Measurements from ENCODE around the gene DOCK11.

Gene DOCK11

GRCh38 chrX:118551426-118551825 lies 55.8 kb downstream of the DOCK11 start:
- Histone ChIP-seq H3K36me3 (ENCODE audit: control insufficient read depth in 1 of 2, insufficient read depth in 2 of 2, low read length in 2 of 2) (no peaks in the 10 kb centered on the region), H3K27ac (ENCODE audit: low read depth, low read length) (no peak overlapping the region), H3K4me1 (ENCODE audit: control insufficient read depth in 1 of 2, insufficient read depth in 2 of 2, low read length in 2 of 2) (no peaks in the 10 kb centered on the region), H3K4me3 (ENCODE audit: low read depth in 1 of 2, low read length in 2 of 2) (no peak overlapping the region), H3K9me3 (ENCODE audit: control insufficient read depth in 1 of 2, low read length in 2 of 2) (no peaks in the 10 kb centered on the region), H3K9ac (ENCODE audit: low read depth in 1 of 2, low read length in 2 of 2) (no peak overlapping the region), H3K27me3 (ENCODE audit: control insufficient read depth in 1 of 2, insufficient read depth in 2 of 2, low read length in 2 of 2) (no peaks in the 10 kb centered on the region)

- Histone ChIP-seq H3K4me3 (ENCODE audit: low read depth in 1 of 2, low read length in 2 of 2) (no peak overlapping the region), H3K27ac (ENCODE audit: low read depth, low read length) (no peak overlapping the region), H3K9ac (ENCODE audit: low read depth in 1 of 2, low read length in 2 of 2) (no peak overlapping the region), H3K9me3 (ENCODE audit: control insufficient read depth in 1 of 2, low read length in 2 of 2) (no peaks in the 10 kb centered on the region), H3K36me3 (ENCODE audit: control insufficient read depth in 1 of 2, insufficient read depth in 2 of 2, low read length in 2 of 2) (no peaks in the 10 kb centered on the region), H3K4me1 (ENCODE audit: control insufficient read depth in 1 of 2, insufficient read depth in 2 of 2, low read length in 2 of 2) (no peaks in the 10 kb centered on the region), H3K27me3 (ENCODE audit: control insufficient read depth in 1 of 2, insufficient read depth in 2 of 2, low read length in 2 of 2) (no peaks in the 10 kb centered on the region)
These were observed 56.7 kb downstream of the DOCK11 start for GRCh38 chrX:118552121-118552900.

- H3K27ac ChIP-seq (ENCODE audit: low read depth, low read length): no peak overlapping the region
- H3K4me3 ChIP-seq (ENCODE audit: low read depth in 1 of 2, low read length in 2 of 2): no peak overlapping the region
- no peak overlapping the region for H3K9ac ChIP-seq (ENCODE audit: low read depth in 1 of 2, low read length in 2 of 2)
- H3K27me3 ChIP-seq (ENCODE audit: control insufficient read depth in 1 of 2, insufficient read depth in 2 of 2, low read length in 2 of 2): no peaks in the 10 kb centered on the region
- no peaks in the 10 kb centered on the region for H3K36me3 ChIP-seq (ENCODE audit: control insufficient read depth in 1 of 2, insufficient read depth in 2 of 2, low read length in 2 of 2)
- H3K9me3 ChIP-seq (ENCODE audit: control insufficient read depth in 1 of 2, low read length in 2 of 2): no peaks in the 10 kb centered on the region
- H3K4me1 ChIP-seq (ENCODE audit: control insufficient read depth in 1 of 2, insufficient read depth in 2 of 2, low read length in 2 of 2): no peaks in the 10 kb centered on the region
These were observed 57.6 kb downstream of the DOCK11 start for GRCh38 chrX:118553042-118553710.

GRCh38 chrX:118554511-118554910 lies 58.9 kb downstream of the DOCK11 start:
- Histone ChIP-seq H3K36me3 (ENCODE audit: control insufficient read depth in 1 of 2, insufficient read depth in 2 of 2, low read length in 2 of 2) (no peaks in the 10 kb centered on the region), H3K27ac (ENCODE audit: low read depth, low read length) (no peak overlapping the region), H3K9me3 (ENCODE audit: control insufficient read depth in 1 of 2, low read length in 2 of 2) (no peaks in the 10 kb centered on the region), H3K4me1 (ENCODE audit: control insufficient read depth in 1 of 2, insufficient read depth in 2 of 2, low read length in 2 of 2) (no peaks in the 10 kb centered on the region), H3K4me3 (ENCODE audit: low read depth in 1 of 2, low read length in 2 of 2) (no peak overlapping the region), H3K27me3 (ENCODE audit: control insufficient read depth in 1 of 2, insufficient read depth in 2 of 2, low read length in 2 of 2) (no peaks in the 10 kb centered on the region), H3K9ac (ENCODE audit: low read depth in 1 of 2, low read length in 2 of 2) (no peak overlapping the region)

GRCh38 chrX:118558926-118559325 lies 63.3 kb downstream of the DOCK11 start:
- Histone ChIP-seq H3K27ac (ENCODE audit: low read depth, low read length) (no peak overlapping the region), H3K36me3 (ENCODE audit: control insufficient read depth in 1 of 2, insufficient read depth in 2 of 2, low read length in 2 of 2) (no peaks in the 10 kb centered on the region), H3K9me3 (ENCODE audit: control insufficient read depth in 1 of 2, low read length in 2 of 2) (no peaks in the 10 kb centered on the region), H3K4me1 (ENCODE audit: control insufficient read depth in 1 of 2, insufficient read depth in 2 of 2, low read length in 2 of 2) (no peaks in the 10 kb centered on the region), H3K4me3 (ENCODE audit: low read depth in 1 of 2, low read length in 2 of 2) (no peak overlapping the region), H3K27me3 (ENCODE audit: control insufficient read depth in 1 of 2, insufficient read depth in 2 of 2, low read length in 2 of 2) (no peaks in the 10 kb centered on the region), H3K9ac (ENCODE audit: low read depth in 1 of 2, low read length in 2 of 2) (no peak overlapping the region)

- H3K4me1 ChIP-seq (ENCODE audit: control insufficient read depth in 1 of 2, insufficient read depth in 2 of 2, low read length in 2 of 2): no peaks in the 10 kb centered on the region
- no peak overlapping the region for H3K27ac ChIP-seq (ENCODE audit: low read depth, low read length)
- H3K9me3 ChIP-seq (ENCODE audit: control insufficient read depth in 1 of 2, low read length in 2 of 2): no peaks in the 10 kb centered on the region
- no peaks in the 10 kb centered on the region for H3K27me3 ChIP-seq (ENCODE audit: control insufficient read depth in 1 of 2, insufficient read depth in 2 of 2, low read length in 2 of 2)
- H3K4me3 ChIP-seq (ENCODE audit: low read depth in 1 of 2, low read length in 2 of 2): no peak overlapping the region
- H3K36me3 ChIP-seq (ENCODE audit: control insufficient read depth in 1 of 2, insufficient read depth in 2 of 2, low read length in 2 of 2): no peaks in the 10 kb centered on the region
- no peak overlapping the region for H3K9ac ChIP-seq (ENCODE audit: low read depth in 1 of 2, low read length in 2 of 2)
These were observed 64.9 kb downstream of the DOCK11 start for GRCh38 chrX:118560489-118560888.

GRCh38 chrX:118562582-118563164 lies 67.1 kb downstream of the DOCK11 start:
- H3K27me3 ChIP-seq (ENCODE audit: control insufficient read depth in 1 of 2, insufficient read depth in 2 of 2, low read length in 2 of 2): no peaks in the 10 kb centered on the region
- no peaks in the 10 kb centered on the region for H3K36me3 ChIP-seq (ENCODE audit: control insufficient read depth in 1 of 2, insufficient read depth in 2 of 2, low read length in 2 of 2)

GRCh38 chrX:118564498-118564897 lies 68.9 kb downstream of the DOCK11 start:
- H3K4me1 ChIP-seq (ENCODE audit: control insufficient read depth in 1 of 2, insufficient read depth in 2 of 2, low read length in 2 of 2): no peaks in the 10 kb centered on the region
- H3K36me3 ChIP-seq (ENCODE audit: control insufficient read depth in 1 of 2, insufficient read depth in 2 of 2, low read length in 2 of 2): no peaks in the 10 kb centered on the region
- H3K27me3 ChIP-seq (ENCODE audit: control insufficient read depth in 1 of 2, insufficient read depth in 2 of 2, low read length in 2 of 2): no peaks in the 10 kb centered on the region
- no peak overlapping the region for H3K4me3 ChIP-seq (ENCODE audit: low read depth in 1 of 2, low read length in 2 of 2)
- no peak overlapping the region for H3K27ac ChIP-seq (ENCODE audit: low read depth, low read length)
- no peak overlapping the region for H3K9ac ChIP-seq (ENCODE audit: low read depth in 1 of 2, low read length in 2 of 2)
- no peaks in the 10 kb centered on the region for H3K9me3 ChIP-seq (ENCODE audit: control insufficient read depth in 1 of 2, low read length in 2 of 2)

More at GRCh38 chrX:118562582-118563164, 67.1 kb downstream of the DOCK11 start:
- Histone ChIP-seq H3K27ac (ENCODE audit: low read depth, low read length) (no peak overlapping the region), H3K4me3 (ENCODE audit: low read depth in 1 of 2, low read length in 2 of 2) (no peak overlapping the region), H3K9ac (ENCODE audit: low read depth in 1 of 2, low read length in 2 of 2) (no peak overlapping the region), H3K9me3 (ENCODE audit: control insufficient read depth in 1 of 2, low read length in 2 of 2) (no peaks in the 10 kb centered on the region), H3K4me1 (ENCODE audit: control insufficient read depth in 1 of 2, insufficient read depth in 2 of 2, low read length in 2 of 2) (no peaks in the 10 kb centered on the region)

GRCh38 chrX:118565853-118566252 lies 70.2 kb downstream of the DOCK11 start:
- Histone ChIP-seq H3K4me3 (ENCODE audit: low read depth in 1 of 2, low read length in 2 of 2) (no peak overlapping the region), H3K27ac (ENCODE audit: low read depth, low read length) (no peak overlapping the region), H3K4me1 (ENCODE audit: control insufficient read depth in 1 of 2, insufficient read depth in 2 of 2, low read length in 2 of 2) (no peaks in the 10 kb centered on the region), H3K36me3 (ENCODE audit: control insufficient read depth in 1 of 2, insufficient read depth in 2 of 2, low read length in 2 of 2) (no peaks in the 10 kb centered on the region), H3K9me3 (ENCODE audit: control insufficient read depth in 1 of 2, low read length in 2 of 2) (no peaks in the 10 kb centered on the region), H3K27me3 (ENCODE audit: control insufficient read depth in 1 of 2, insufficient read depth in 2 of 2, low read length in 2 of 2) (no peaks in the 10 kb centered on the region), H3K9ac (ENCODE audit: low read depth in 1 of 2, low read length in 2 of 2) (no peak overlapping the region)

- Histone ChIP-seq H3K4me1 (ENCODE audit: control insufficient read depth in 1 of 2, insufficient read depth in 2 of 2, low read length in 2 of 2) (no peaks in the 10 kb centered on the region), H3K27me3 (ENCODE audit: control insufficient read depth in 1 of 2, insufficient read depth in 2 of 2, low read length in 2 of 2) (no peaks in the 10 kb centered on the region), H3K9me3 (ENCODE audit: control insufficient read depth in 1 of 2, low read length in 2 of 2) (no peaks in the 10 kb centered on the region), H3K36me3 (ENCODE audit: control insufficient read depth in 1 of 2, insufficient read depth in 2 of 2, low read length in 2 of 2) (no peaks in the 10 kb centered on the region), H3K4me3 (ENCODE audit: low read depth in 1 of 2, low read length in 2 of 2) (no peak overlapping the region), H3K27ac (ENCODE audit: low read depth, low read length) (no peak overlapping the region), H3K9ac (ENCODE audit: low read depth in 1 of 2, low read length in 2 of 2) (no peak overlapping the region)
These were observed 70.7 kb downstream of the DOCK11 start for GRCh38 chrX:118566359-118566758.
